OCI-LY1 (cell line): ENCODE results near the gene TNPO2.

Experiments
- EZH2 ChIP-seq: fragments of 200-600 bp; sonication (generic), shearing (Covaris generic); IDR thresholded peaks from 2 replicates; pipeline ENCODE4 v1.8.0; 2017; ENCODE audit warnings: borderline replicate concordance, mixed run types, mild to moderate bottlenecking, antibody characterized with exemption, low read length, moderate library complexity, mixed read lengths
- TF ChIP-seq, protein P1 (sequence below): fragments of 200-600 bp; sonication (generic), shearing (Covaris generic); IDR thresholded peaks from 2 replicates; pipeline ENCODE4 v1.5.1; 2017; ENCODE audit warnings: mild to moderate bottlenecking, antibody characterized with exemption, low read length, moderate library complexity, mixed read lengths

GRCh38 chr19:12711187-12711586 is 12.5 kb downstream of the TNPO2 start:
- no peak for TF ChIP-seq EZH2
- TF ChIP-seq, protein P1, sequence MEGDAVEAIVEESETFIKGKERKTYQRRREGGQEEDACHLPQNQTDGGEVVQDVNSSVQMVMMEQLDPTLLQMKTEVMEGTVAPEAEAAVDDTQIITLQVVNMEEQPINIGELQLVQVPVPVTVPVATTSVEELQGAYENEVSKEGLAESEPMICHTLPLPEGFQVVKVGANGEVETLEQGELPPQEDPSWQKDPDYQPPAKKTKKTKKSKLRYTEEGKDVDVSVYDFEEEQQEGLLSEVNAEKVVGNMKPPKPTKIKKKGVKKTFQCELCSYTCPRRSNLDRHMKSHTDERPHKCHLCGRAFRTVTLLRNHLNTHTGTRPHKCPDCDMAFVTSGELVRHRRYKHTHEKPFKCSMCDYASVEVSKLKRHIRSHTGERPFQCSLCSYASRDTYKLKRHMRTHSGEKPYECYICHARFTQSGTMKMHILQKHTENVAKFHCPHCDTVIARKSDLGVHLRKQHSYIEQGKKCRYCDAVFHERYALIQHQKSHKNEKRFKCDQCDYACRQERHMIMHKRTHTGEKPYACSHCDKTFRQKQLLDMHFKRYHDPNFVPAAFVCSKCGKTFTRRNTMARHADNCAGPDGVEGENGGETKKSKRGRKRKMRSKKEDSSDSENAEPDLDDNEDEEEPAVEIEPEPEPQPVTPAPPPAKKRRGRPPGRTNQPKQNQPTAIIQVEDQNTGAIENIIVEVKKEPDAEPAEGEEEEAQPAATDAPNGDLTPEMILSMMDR, result no peak
